Stimulated activated CD4-positive, alpha-beta T cell treated with anti-CD3 and anti-CD28 coated beads, Interleukin-1b, Interleukin-23, amount 100 ng/mL, for 4 hours (primary cell): ENCODE data around the gene C9orf43.
"Not testable (repeated sequence)": the region's sequence is repeated elsewhere in the genome, so short reads cannot be mapped to it uniquely, and the experiment has no call there.

Source experiments
- DNase-seq, 2 donors: peaks; one replicate each; pipeline ENCODE4 v3.0.0-alpha.2; 2020; ENCODE audit warnings: low read depth in 2 of 2

The C9orf43 gene

DNA sequence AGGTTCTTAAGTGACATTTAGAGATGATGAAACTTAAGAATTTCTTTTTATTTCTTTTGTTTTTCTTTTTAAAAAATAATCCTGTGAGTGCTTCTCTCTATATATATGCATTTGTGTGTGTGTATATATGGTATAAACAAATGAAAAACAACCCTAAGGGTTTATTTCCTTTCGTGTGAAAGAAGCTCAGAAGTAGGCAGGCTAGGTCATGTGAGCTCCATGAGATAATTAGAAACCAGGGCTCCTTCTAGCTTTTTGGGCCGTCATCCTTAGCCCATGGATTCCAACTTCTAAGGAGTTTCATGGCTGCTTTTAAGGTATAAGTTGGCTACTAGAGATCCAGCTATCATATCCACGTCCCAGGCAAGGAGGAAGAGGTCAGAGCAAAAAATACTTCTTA, 11.2 kb downstream of the C9orf43 start:
- no peak for DNase-seq

DNA sequence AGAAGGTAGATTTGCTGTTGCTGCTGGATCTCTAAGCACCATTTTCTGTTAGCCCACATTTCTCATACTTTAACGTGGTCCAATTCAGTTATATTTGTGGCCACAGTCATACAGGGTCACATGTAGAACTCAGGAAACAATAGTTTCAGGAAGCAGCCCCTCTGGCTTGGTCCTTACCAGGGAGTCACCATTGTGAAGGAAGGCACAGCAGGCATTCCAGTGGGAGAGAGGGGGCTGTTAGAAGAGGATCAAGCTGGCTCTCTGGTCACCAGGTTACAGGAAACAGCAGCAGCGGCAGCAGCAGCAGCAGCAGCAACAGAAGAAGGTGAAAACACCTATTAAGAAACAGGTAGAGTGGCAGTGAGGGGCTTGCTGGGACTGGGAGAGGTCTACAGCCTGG, 14.5 kb downstream of the C9orf43 start:
- no peak for DNase-seq

DNA sequence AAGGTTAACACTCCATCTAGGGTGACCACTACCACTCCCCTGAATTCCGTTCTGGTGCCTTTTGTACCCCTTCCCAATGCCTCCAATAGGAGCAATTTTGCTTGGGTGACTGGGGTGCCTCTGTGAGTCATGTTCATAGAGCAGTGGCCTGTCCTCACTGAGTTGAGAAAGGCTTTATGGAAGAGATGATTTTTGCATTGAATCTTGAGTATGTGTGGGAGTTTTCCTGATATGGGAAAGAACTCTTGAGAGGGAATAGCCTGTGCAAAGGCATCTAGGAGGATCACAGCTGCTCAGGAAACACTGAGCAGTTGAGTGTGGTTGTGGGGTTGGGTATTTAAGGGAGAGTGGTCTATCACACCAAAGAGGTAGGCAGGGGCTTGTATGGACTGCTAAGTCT, 16.2 kb downstream of the C9orf43 start:
- DNase-seq = no peak

DNA sequence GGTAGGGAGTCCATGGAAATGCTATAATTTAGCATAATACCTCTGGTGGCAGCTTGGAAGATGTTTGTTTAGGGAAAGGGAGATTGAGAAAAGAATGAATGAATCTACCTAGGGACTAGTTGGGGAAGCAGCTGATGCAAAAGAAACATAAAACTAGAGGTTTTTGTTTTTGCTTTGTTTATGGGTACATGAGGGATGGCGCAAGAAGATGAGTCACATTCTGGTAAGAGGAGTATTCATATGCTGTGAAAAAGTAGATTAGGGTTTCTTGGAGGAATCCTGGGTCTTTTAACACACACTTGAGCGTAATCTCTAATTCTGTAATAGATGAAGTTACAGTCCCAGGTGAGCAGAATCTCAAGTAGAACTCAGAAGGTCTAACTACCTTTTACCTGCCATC, 17.1 kb downstream of the C9orf43 start:
- no peak for DNase-seq

DNA sequence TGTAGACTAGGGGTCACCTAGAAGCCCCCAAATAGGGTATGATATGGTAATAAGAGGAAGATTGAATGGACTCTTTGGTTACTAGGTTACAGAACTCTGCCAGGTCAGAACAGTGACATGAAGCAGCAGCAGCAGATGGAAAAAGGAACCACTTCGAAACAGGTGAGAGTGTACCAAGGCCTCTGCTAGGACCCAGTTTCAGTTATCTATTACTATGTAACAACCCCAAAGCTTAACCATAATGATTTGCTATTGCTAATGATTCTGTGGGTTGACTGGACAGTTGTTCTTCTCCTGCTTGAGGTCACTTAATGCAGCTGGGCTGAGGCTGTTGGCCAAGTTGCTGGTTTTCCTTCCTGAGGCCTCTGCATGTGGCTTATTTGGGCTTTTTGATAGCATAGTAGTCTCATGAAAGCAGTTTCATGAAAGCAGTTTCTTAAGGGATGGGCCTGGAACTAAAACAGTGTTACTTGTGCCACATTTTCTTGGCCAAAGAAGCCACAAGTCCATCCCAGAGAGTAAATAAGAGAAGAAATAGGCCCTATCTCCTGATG, 17.6 kb downstream of the C9orf43 start:
- DNase-seq = no peak

DNA sequence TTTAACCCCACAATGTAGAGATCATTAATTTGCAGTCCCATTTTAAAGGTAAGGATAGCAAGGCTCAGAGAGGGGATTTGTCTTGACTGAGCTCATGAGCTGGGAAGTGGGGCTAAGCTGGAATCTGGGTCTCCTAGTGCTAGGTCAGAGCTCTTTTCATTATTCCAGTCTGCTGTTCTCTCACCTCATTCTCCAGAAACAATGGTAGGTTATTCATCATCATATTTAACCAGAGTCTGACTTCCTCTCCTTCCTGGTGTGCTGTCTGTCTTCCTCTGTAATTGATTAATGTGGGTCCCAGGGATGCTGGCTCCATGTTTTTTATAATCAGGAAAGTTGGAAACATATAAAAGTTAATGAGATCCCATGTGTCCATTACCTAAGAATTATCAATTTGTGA, 20.6 kb downstream of the C9orf43 start:
- no peak for DNase-seq

DNA sequence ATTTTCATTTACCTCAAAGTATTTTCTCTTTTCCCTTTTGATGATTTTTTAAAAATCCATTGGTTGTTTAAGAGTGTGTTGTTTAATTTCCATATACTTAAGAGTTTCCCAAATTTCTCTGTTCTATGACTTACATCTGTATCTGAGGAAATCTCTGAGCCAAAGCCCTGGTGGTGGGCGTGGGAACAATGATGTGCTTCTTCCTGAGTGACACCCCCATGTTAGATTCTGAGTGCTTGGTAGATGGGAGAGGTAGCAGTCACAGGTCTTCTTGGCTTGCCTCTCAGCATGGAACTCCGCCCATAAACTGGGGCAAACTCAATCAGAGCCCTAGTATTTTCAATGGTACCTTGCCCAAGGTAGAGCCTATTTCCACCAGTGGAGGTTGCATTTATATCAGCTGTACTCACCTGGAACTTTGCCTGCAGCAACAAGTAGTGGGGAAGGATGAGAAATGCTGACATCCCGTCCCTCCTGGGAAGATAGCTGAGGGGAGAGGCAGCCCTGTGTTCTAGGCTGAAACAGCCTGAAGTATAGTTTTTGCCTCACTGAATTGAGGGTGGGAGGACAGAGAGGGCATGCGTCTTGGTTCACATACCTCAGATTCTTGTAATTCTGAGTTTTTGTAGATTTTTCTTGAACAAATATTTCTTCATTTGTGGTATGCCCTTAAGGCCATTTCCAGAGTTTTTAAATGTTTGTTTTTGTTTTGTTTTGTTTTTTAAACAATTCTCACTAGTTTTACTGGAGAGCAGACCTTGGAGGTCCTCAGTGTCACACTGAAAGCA, 26.4 kb downstream of the C9orf43 start:
- DNase-seq = no peak

DNA sequence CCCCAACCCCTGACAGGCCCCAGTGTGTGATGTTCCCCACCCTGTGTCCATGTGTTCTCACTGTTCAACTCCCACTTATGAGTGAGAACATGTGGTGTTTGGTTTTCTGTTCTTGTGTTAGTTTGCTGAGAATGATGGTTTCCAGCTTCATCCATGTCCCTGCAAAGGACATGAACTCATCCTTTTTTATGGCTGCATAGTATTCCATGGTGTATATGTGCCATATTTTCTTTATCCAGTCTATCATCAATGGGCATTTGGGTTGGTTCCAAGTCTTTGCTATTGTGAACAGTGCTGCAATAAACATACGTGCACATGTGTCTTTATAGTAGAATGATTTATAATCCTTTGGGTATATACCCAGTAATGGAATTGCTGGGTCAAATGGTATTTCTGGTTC, 27.2 kb downstream of the C9orf43 start:
- not testable (repeated sequence) for DNase-seq

DNA sequence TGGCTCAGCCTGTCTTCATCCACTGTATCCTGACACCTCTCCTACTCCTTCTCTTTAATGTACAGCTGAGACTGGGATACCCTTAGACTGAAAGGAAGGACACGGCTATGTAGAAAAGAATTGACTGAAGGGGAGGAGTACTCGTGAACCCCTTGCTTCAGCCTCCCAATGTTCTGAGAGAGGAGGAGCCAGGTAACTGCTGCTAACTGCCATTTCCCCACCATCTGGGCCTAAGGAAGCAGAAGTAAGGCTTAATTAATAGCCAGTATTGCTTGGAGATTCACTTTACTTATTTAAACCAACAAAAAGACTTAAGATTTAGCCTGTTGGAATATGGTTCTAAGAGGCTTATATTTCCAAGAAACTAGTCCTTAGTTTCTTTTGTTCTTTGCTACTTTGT, 34.2 kb downstream of the C9orf43 start:
- no peak for DNase-seq

DNA sequence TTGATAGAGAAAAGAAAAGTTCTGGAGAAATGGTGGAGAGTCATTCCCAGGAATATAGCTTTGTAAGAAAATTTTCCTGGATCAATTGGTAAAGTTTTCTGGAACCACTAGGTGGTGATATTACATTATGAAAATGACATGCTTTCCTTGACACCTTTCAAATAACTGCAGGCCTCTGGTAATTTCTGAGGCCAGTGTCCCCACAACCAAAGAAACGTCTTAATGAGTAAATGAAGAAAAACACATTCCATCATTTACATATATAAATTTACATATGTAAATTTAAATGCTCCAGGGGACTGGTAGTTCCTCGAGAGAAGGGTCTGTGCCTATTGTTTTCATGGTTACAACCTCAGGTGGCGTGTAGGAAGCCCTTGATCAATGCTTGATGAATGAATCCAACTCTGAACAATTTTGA, 35.8 kb downstream of the C9orf43 start:
- no peak for DNase-seq

DNA sequence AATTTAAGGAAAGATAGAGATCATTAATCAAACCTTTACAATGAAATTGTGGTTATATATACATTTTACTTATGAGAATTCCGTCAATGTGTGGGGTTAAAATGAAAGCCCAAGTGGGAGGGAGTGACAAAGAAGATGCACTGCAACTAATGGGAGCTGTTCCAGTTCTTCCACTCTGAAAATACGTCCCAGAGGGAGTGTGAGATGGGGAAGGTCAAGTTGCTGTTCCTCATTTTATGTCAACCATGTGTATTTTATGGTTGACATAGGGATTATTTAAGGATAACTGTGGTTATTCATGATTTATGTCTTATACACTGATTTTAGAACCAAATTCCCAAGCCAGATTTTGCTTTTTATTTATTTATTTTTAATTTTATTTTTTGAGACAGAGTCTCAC, 38.8 kb downstream of the C9orf43 start:
- DNase-seq = no peak

DNA sequence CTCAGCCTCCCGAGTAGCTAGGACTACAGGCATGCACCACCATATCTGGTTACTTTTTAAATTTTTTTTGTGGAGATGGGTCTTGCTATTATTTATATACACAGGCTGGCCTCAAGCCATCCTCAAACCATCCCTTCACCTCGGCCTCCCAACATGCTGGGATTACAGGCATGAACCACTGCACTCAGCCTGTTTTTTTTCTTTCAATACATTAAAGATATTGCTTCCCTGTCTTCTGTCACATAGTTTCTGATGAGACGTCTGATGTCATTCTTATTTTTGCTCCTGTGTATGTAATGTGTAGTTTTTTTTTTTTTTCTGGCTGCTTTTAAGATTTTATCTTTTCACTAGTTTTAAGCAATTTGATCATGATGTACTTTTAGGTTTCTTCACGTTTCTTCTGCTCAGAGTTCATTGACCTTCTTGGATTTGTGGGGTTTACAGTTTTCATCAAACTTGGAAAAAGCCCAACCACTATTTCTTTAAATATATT, 41.6 kb downstream of the C9orf43 start:
- no peak for DNase-seq

DNA sequence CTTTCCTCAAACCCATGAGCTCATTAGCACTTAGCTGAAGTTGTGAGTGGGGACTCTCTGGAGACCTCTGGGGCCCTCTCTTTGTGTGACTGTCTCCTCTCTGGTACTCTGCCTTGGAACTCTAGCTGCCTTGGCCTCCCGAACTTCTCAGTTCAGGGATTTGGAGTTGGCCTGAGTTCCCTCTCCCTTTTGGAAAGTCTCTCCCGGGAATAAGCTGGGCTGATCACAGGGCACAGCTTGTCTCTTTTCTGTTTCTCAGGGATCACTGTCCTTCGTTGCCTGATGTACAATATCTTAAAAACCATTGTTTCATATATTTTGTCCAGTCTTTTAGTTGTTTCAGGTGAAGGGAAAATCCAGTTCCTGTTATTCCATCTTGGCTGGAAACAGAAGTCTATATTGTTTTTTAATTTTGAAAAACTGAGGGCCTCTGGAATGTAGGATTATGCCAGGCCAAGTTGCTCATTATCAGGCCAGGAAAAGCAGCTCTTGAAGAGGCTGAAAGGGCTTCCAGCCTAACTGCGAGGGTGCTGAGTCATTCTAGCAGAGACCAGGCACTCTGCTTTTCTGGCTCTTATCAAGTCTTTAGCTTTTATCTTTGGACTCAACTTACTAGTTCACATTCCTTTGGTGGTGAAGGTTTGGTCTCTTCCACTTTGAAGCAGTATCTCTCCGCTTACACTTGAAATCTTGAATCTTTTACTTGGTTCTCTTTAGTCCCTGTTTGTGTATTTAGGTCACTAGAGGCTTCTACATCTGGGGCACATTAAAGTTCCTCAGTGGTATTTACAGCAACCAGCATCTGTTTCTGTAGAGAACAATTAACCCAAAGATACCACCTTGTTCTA, 44.6 kb downstream of the C9orf43 start:
- DNase-seq = no peak

DNA sequence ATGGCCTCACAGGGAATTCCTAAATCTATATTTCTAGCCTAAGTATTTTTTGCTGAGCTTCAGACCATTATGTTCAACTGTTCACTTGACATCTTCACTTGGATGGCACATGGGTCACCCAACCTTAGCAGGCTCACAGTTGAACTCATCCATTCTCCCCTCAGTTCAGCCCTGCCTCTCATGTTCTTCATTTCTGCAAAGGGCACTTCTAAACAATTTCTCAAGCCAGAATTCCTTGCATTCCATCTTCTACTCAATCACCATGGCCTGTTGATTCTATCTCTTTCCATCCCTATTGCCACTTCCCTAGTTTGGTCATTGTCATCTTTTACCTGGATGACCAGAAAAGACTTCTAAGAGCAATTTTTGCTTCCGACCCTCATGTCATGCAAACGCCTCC, 45.7 kb downstream of the C9orf43 start:
- DNase-seq = no peak

DNA sequence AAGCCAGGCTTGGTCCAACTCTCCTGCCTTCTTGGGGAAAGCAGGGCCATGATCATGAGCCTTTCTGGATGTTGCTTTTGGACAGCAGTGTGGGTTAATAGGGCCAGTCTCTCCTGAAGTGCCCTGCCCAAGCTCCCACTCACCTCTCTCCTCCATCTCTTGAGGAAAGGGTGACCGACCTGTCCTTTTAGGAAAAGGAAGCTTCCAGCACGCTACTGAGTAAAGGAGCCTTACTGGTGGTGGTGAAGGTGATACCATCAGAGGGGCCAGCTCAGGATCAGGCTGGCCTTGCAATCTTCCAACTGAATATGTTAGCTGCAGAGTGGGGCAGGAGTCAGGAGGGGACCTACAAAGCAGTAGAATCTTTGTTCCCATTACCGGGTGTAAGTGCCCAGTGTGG, 50.7 kb downstream of the C9orf43 start:
- DNase-seq = no peak

DNA sequence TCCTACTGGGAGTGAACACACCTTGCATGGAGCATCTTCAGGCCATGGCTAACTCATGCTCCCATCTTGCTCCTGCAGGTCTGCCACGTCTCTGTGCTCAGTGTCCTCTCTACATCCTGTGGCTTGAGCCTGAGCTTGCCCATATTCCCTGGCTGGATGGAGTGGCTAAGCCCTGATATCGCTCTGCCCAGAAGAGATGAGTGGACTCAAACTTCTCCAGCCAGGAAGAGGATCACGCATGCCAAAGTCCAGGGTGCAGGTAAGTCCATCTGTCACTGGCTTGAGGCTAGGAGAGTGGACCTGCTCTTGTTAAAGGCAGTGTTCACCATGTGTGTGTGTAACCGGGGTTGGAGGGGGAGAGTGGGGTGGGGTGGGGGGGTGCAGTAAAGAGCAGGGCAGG, 51.4 kb downstream of the C9orf43 start:
- DNase-seq = no peak

DNA sequence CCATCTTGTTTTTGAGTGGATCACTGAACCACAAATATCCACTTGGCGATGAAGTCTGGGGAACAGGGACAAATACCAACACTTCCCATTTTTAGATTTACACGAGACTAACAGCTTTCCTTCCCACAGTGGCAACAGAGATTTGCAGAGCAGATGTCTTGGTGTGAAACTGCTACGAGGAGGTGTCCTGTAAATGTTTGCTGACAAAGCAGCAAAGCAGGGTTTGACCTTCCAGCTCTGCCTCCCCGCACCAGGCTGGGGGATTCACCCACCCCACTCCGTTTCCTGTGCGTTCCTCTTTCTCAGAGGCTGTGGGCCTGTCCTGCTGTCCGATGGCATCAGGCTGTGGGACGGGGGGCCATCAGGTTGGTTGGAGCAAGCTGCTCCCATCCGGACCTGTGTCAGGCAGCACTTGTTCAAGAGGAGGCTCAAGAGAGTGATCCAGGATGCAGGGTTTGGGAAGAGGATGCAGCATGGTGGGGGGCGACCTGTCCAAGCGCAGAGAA, 52.3 kb downstream of the C9orf43 start:
- DNase-seq = no peak

DNA sequence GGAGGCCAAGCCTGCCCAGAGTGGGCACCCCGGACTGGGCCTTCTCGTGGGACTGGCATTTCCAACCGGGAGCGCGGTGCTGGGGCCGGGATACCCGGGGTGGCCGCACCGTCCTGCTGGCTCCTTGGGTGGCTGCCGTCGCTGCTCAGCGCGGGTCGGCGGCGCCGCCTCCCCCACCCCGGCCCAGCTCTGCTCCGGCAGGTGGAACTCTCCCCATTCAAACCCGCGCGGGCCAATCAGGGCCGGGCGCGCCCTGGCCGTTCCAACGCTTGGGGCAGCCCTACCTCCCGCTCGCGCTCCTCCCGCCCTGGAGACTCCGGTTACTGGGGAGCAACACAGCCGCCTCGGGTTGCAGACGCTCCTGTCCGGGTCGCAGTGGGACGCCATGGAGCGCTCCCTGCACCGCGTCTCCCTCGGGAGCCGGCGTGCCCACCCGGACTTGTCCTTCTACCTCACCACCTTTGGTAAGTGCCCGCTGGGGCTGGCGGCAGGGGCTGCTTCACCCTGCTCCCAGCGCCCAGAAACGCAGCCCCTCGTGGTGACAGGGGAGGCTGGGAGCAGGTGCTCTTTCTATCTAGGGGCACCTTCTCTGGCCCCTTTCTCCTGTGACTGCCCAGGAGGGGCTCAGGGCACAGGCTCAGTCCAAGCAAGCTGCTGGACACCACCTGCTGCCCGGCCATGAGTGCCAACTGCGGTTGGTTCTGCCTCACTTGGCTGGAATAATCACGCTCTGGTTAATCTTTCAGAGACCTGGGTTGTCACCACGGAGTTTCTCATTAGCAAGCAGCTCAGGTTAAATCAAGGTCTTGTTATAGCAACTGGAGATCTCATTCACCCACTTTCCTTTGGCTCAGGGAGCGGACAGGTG, 53.1 kb downstream of the C9orf43 start, which contains the start of gene RGS3:
Gene RGS3 (plus strand): TSS at position 310 of the 868 bp plus-strand sequence. CDS start 76 bp downstream, at position 386.
- no peak for DNase-seq

DNA sequence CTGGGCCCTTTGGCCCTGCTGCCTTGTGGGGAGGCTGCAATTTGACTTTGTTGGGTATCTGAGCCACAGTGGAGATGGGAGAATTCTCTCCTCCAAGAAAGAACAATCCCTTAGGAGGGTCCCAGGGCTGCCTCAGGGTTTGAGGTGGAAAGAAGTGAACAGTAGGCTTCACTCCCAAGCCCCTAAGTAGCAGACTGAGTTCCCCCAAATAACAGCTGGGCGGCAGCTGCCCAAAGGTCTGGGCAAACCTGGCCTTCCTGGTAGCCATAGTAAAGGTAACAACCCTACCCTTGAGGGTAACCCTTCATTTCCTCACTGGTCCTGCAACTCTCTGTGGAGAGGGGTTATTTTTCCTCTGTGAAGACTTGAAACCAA, 53.7 kb downstream of the C9orf43 start:
- no peak for DNase-seq

DNA sequence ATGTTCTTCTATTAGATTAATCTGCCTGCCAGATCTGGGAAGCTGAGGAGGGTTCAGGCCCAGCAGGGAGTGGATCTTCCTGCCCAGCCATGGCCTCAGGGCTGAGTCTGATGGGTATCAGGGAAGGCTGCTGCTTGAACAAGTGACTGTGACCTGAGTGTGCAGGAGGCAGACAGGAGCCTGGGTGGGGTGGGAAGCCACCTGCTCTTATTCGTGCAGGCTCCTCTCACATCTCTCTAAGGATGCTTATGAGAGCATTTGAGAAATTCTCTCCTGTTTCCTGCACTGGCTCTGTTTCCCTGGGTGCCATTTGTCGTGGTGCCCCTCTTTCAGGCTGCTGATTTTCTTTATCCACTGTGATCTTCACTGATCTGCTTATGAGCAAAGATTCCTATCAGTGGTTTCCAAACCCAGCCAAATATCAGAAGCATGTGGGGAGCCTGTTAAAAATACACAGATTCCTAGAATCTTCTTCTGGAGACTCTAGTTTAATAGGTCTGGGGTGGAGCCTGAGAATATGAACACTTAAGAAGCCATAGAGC, 55.1 kb downstream of the C9orf43 start:
- DNase-seq = no peak

DNA sequence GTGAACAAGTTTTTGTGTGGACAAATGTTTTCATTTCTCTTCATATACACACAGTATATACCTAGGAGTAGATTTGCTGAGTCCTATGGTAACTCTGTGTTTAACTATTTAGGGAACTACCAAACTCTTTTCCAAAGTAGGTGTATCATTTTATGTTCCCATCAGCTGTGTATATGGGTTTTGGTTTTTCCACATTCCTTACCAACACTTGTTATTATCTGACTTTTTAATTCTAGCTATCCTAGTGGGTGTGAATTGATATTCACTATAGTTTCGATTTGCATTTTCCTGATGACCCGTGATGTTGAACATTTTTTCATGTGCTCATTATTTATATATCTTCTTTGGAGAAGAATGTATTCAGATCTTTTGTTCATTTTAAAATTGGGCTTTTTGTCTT, 56.6 kb downstream of the C9orf43 start:
- no peak for DNase-seq
